Thyroid gland (tissue), 4 donors: ENCODE results near the gene ADAM12. TPM values are rescaled to one million over a fixed set of nuclear protein-coding genes. Genes with fewer than 3 reads are reported as not detected.
A peak's percentile ranks its signal among the peaks of the same experiment; 100 is the strongest.

Experiments
- DNase-seq, 2 donors: peaks; one replicate each; pipeline ENCODE4 v3.0.0-alpha.2; 2019
- H3K27ac ChIP-seq, 3 donors: fragments of 200-600 bp; sonication (generic); 1 replicate in 2 of 3; 2 replicates in 1 of 3; pipeline ENCODE4 v1.5.1; 2016 to 2019; ENCODE audit warnings: mild to moderate bottlenecking in 1 of 3, moderate library complexity in 1 of 3
- H3K27me3 ChIP-seq: fragments of 200-600 bp; sonication (generic); one replicate; pipeline ENCODE4 v1.5.1; 2019
- H3K36me3 ChIP-seq, 2 donors: fragments of 200-600 bp; sonication (generic); one replicate each; pipeline ENCODE4 v1.5.1; 2016 to 2019
- H3K4me1 ChIP-seq, 2 donors: fragments of 200-600 bp; sonication (generic); one replicate each; pipeline ENCODE4 v1.5.1; 2017 to 2019
- H3K4me3 ChIP-seq, 3 donors: fragments of 200-600 bp; sonication (generic); replicated peaks in 1 of 3; 1 replicate in 2 of 3; 2 replicates in 1 of 3; pipeline ENCODE4 v1.5.1; 2016; ENCODE audit warnings: mild to moderate bottlenecking in 1 of 3
- H3K9me3 ChIP-seq: fragments of 200-600 bp; sonication (generic); one replicate; pipeline ENCODE4 v1.5.1; 2017
- POLR2A ChIP-seq, 2 donors: fragments of 450-650 bp; IDR thresholded peaks; one replicate each; pipeline ENCODE4 v1.6.1; 2017; ENCODE audit warnings: antibody characterized with exemption in 2 of 2, mild to moderate bottlenecking in 2 of 2, moderate library complexity in 1 of 2
- WGBS, 2 donors: methylation state at CpG; one replicate each; pipeline ENCODE4 v1.1.5; 2017; 5-methylcytosine and 5-hydroxymethylcytosine counted together
- intact Hi-C: fragments of 100-400 bp; cut with DNase I; formaldehyde crosslinking; loops from one replicate; pipeline ENCODE4 v1.15.1; 2023
- total RNA-seq, 4 donors: library from RNA; depleted of rRNA; stranded (reverse); fragments of >200 nt; gene quantifications; one replicate each; pipeline ENCODE4 v1.2.3, GENCODE V29; 2016
- TF ChIP-seq, protein P1 (sequence below), 6 experiments: fragments of 200-600 bp in 3 of 6; fragments of 450-650 bp in 3 of 6; sonication (generic) in 3 of 6; IDR thresholded peaks; one replicate each; pipeline ENCODE4 v1.5.1; 2016 to 2019; ENCODE audit warnings: antibody characterized with exemption in 6 of 6, mild to moderate bottlenecking in 2 of 6, inconsistent platforms in 1 of 6, moderate library complexity in 1 of 6

ADAM12 gene
- total RNA-seq, 4 donors from 2014 or later: 0.20 to 0.94 (median 0.63) TPM

DNA sequence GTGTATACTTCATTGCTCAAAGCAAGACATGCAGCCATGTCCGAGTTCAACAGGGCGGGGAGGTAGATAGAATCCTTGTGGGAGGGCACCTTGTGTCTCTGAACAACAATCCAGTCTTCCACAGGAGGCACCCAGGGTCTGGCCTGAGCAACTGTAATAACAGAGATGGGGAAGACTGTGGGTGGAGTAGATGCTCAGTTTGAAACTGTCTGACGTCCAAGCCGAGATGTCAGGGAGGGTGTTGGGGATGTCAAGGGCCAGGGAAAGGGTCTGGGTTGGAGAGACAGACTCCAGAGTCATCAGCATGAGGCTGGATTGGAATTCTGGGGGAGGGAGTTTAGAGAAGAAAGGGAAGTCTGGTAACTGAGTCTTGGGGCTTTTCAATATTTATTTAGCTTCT lies 403.9 kb downstream of the ADAM12 start:
- 84 to 86% methylated on average over 4 of the region's 4 CpGs for WGBS, 2 donors
- no peaks in the 10 kb centered on the region for H3K27me3 ChIP-seq
- H3K27ac ChIP-seq: no peak overlapping the region
- DNase-seq: no peak
- H3K4me3 ChIP-seq: no peak overlapping the region
- no peaks in the 10 kb centered on the region for H3K9me3 ChIP-seq
- H3K4me1 ChIP-seq: no peaks in the 10 kb centered on the region
- H3K36me3 ChIP-seq: no peaks in the 10 kb centered on the region
- no peak for TF ChIP-seq POLR2A (IDR thresholded peaks at IDR 0.05)
- TF ChIP-seq, protein P1, sequence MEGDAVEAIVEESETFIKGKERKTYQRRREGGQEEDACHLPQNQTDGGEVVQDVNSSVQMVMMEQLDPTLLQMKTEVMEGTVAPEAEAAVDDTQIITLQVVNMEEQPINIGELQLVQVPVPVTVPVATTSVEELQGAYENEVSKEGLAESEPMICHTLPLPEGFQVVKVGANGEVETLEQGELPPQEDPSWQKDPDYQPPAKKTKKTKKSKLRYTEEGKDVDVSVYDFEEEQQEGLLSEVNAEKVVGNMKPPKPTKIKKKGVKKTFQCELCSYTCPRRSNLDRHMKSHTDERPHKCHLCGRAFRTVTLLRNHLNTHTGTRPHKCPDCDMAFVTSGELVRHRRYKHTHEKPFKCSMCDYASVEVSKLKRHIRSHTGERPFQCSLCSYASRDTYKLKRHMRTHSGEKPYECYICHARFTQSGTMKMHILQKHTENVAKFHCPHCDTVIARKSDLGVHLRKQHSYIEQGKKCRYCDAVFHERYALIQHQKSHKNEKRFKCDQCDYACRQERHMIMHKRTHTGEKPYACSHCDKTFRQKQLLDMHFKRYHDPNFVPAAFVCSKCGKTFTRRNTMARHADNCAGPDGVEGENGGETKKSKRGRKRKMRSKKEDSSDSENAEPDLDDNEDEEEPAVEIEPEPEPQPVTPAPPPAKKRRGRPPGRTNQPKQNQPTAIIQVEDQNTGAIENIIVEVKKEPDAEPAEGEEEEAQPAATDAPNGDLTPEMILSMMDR (IDR thresholded peaks at IDR 0.05): no peak
- intact Hi-C loops: loop anchor here (5.0 kb wide), 2 partner anchors 403 to 518 kb away; partner anchors contain the start of gene ADAM12

DNA sequence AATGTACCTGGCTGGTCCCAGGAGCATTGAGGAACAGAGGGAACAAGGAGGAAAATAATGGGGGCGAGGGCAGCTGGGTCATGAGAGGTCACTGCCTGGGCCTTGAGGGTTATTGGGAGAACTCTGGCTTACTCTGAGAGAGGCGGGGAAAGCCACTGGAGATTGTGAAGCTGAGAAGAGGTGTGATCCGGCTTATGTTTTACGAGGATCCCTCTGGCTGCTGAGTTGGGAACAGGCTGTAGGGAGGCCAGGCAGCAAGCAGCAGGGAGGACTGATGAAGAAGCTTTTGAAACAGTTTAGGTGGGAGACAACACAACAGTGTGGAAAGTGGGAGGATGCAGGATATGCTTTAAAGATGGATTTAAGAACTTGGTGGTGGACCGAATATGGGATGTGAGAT lies 404.6 kb downstream of the ADAM12 start:
- Histone ChIP-seq H3K27me3 (no peaks in the 10 kb centered on the region), H3K36me3 (no peaks in the 10 kb centered on the region), H3K4me1 (no peaks in the 10 kb centered on the region), H3K27ac (no peak overlapping the region), H3K9me3 (no peaks in the 10 kb centered on the region), H3K4me3 (no peak overlapping the region)
- WGBS, 2 donors: 96 to 97% methylated on average over 5 of the region's 5 CpGs
- TF ChIP-seq, protein P1 (IDR thresholded peaks at IDR 0.05): no peak
- TF ChIP-seq POLR2A (IDR thresholded peaks at IDR 0.05): no peak
- intact Hi-C loops: loop anchor here (5.0 kb wide), 2 partner anchors 404 to 519 kb away; partner anchors contain the start of gene ADAM12
- no peak for DNase-seq

DNA sequence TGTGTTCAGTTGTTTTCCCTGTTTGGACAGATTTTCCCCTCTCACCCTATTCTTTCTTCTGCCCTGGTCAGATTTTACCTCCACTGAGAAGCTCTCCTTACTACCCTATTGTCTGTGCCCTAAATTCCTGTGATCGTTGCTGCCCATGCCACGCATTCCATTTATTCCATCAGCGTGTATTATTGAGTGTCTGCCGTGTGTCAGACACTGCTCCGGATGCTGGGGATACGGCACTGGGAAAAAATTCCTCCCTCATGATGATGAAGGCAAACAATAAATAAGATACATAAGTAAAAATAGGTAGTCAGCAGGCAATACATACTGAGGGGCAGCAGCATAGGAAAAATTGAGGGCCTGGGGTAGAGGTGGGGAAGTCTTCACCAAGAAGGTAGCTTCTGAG lies 405.1 kb downstream of the ADAM12 start:
- H3K4me3 ChIP-seq: no peak overlapping the region
- no peaks in the 10 kb centered on the region for H3K4me1 ChIP-seq
- no peaks in the 10 kb centered on the region for H3K27me3 ChIP-seq
- H3K9me3 ChIP-seq: no peaks in the 10 kb centered on the region
- no peak for DNase-seq
- intact Hi-C loops: loop anchor here (5.0 kb wide), 2 partner anchors 404 to 519 kb away; partner anchors contain the start of gene ADAM12
- WGBS, 2 donors: 78 to 92% methylated on average over 6 of the region's 6 CpGs
- no peak for TF ChIP-seq POLR2A (IDR thresholded peaks at IDR 0.05)
- TF ChIP-seq, protein P1 (IDR thresholded peaks at IDR 0.05): no peak
- H3K27ac ChIP-seq: no peak overlapping the region
- H3K36me3 ChIP-seq: no peaks in the 10 kb centered on the region

DNA sequence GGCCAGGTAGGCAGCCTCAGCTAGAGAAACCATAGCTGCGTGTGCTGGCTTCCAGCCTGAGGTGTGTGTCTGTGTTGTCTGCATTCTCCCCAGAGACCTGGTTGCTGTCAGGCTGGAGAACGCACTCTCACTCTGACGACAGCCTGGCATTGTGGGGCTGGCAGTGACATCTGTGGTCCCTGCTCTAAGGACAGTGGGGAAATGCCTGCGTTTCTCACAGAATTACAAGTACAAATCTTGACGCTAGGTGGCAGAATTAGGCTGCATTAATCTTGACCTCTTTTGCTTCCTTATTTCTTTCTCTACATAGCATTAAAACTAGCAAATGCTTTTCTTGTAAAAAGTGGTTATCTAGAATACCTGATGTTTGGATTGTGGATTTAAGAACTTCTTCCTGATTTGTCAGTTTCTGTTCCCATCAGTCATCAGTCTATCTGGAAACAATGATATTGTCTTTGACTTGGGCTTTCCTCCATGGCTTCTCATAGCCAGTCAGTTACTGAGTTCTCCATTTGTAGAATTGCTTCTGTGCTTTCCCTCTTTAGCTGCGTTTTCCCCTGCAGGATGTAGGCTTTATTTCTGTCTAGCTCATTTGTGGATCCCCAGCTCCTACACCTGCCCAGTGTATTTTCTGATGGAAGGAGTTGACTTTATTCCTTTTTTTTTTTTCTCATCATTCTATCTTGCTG lies 405.9 kb downstream of the ADAM12 start:
- Histone ChIP-seq H3K9me3 (no peaks in the 10 kb centered on the region), H3K27me3 (no peaks in the 10 kb centered on the region), H3K4me1 (no peaks in the 10 kb centered on the region), H3K27ac (no peak overlapping the region), H3K4me3 (no peak overlapping the region), H3K36me3 (no peaks in the 10 kb centered on the region)
- TF ChIP-seq, protein P1 (IDR thresholded peaks at IDR 0.05): peak; percentile 34 to 84 (median 58)
- TF ChIP-seq POLR2A (IDR thresholded peaks at IDR 0.05): no peak
- 18 to 22% methylated on average over 6 of the region's 6 CpGs for WGBS, 2 donors
- peak; percentile 8 to 29 for DNase-seq
- intact Hi-C loops: loop anchor here (5.0 kb wide), 2 partner anchors 405 to 520 kb away; partner anchors contain the start of gene ADAM12

DNA sequence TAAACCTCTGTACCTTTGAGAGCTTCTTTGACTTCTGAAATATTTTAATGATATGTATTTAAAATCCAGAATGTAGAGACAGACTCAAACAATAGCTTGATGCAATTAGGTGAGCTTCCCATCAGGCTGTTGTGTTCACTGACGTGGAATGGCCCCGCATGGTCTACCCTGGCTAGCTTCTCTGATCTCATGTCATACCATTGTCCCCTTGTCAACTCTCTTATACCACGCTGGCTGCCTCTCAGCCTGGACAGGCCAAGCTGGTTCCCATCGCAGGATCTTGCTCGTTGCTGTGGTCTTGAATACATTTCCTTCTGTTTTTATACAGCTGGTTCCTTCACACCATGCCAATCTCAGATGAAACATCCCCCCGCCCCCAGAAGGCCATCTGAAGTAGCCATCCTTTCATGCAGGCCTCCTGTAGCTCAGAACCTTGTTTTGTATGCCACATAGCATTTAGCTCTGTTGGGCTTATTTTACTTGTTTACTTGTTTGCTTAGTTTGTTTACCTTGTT lies 407.7 kb downstream of the ADAM12 start:
- Histone ChIP-seq H3K36me3 (no peaks in the 10 kb centered on the region), H3K27me3 (no peaks in the 10 kb centered on the region), H3K27ac (no peak overlapping the region), H3K4me1 (no peaks in the 10 kb centered on the region), H3K4me3 (no peak overlapping the region), H3K9me3 (no peaks in the 10 kb centered on the region)
- WGBS, 2 donors: 81 to 84% methylated on average over 6 of the region's 6 CpGs
- no peak for DNase-seq
- intact Hi-C loops: loop anchor here (5.0 kb wide), 2 partner anchors 407 to 522 kb away; partner anchors contain the start of gene ADAM12
- no peak for TF ChIP-seq POLR2A (IDR thresholded peaks at IDR 0.05)
- TF ChIP-seq, protein P1 (IDR thresholded peaks at IDR 0.05): no peak
